ENCODE measurements around the gene ETV1.

GRCh38 chr7:13871008-13871407, 118.5 kb downstream of the ETV1 start:
- TF ChIP-seq EZH2 (IDR thresholded peaks at IDR 0.05; ENCODE audit: borderline replicate concordance) (no peak), CTCF (IDR thresholded peaks at IDR 0.05; ENCODE audit: poor library complexity) (no peak)

All from hepatocyte (in vitro differentiated cells).